Astrocyte (in vitro differentiated cells and primary cell): ENCODE measurements around the gene SLC39A10. TPM values are rescaled to one million over a fixed set of nuclear protein-coding genes. Genes with fewer than 3 reads are reported as not detected.

ENCODE experiments used
- DNase-seq: peaks from one replicate; pipeline ENCODE4 v3.0.0-alpha.2; 2010; ENCODE audit warnings: low read depth
- FAIRE-seq: peaks from 2 replicates; lab custom pipeline; 2011; peaks lifted over from hg19 to GRCh38; lab: Jason Lieb, UNC
- H2AFZ ChIP-seq: 2 replicates; pipeline ENCODE4 v1.6.0; 2012; ENCODE audit warnings: low read depth, low read length, inconsistent platforms
- H3K27ac ChIP-seq: 2 replicates; pipeline ENCODE4 v1.5.1; 2011; ENCODE audit warnings: low read depth, low read length, inconsistent platforms
- H3K27me3 ChIP-seq: 2 replicates; pipeline ENCODE4 v1.6.0; 2011; ENCODE audit warnings: low read length, inconsistent platforms; ENCODE audit not compliant: insufficient read depth
- H3K36me3 ChIP-seq: 2 replicates; pipeline ENCODE4 v1.5.1; 2011; ENCODE audit warnings: low read length, inconsistent platforms; ENCODE audit not compliant: insufficient read depth
- H3K4me1 ChIP-seq: 2 replicates; pipeline ENCODE4 v1.5.1; 2011; ENCODE audit warnings: low read length, inconsistent platforms; ENCODE audit not compliant: insufficient read depth
- H3K4me2 ChIP-seq: 2 replicates; pipeline ENCODE4 v1.6.0; 2012; ENCODE audit warnings: low read length, inconsistent platforms
- H3K4me3 ChIP-seq: 2 replicates; pipeline ENCODE4 v1.5.1; 2011; ENCODE audit warnings: low read depth, mild to moderate bottlenecking, low read length, inconsistent platforms; ENCODE audit not compliant: insufficient read depth
- H3K79me2 ChIP-seq: 2 replicates; pipeline ENCODE4 v1.6.0; 2012; ENCODE audit warnings: mild to moderate bottlenecking, low read length, inconsistent platforms; ENCODE audit not compliant: insufficient read depth
- H3K9ac ChIP-seq: 2 replicates; pipeline ENCODE4 v1.6.0; 2012; ENCODE audit warnings: mild to moderate bottlenecking, low read length, inconsistent platforms
- H3K9me3 ChIP-seq: 2 replicates; pipeline ENCODE4 v1.5.1; 2012; ENCODE audit warnings: low read depth, mild to moderate bottlenecking, low read length, inconsistent platforms; ENCODE audit not compliant: insufficient read depth
- H4K20me1 ChIP-seq: 2 replicates; pipeline ENCODE4 v1.6.0; 2012; ENCODE audit warnings: low read length, inconsistent platforms; ENCODE audit not compliant: insufficient read depth
- H3K27ac Mint-ChIP-seq: one replicate; pipeline ENCODE4 v1.8.0; 2021; ENCODE audit warnings: mild to moderate bottlenecking, mixed read lengths; ENCODE audit not compliant: unreplicated experiment
- H3K27me3 Mint-ChIP-seq: one replicate; pipeline ENCODE4 v1.8.0; 2021; ENCODE audit warnings: low read depth, mixed read lengths; ENCODE audit not compliant: unreplicated experiment
- H3K36me3 Mint-ChIP-seq: one replicate; pipeline ENCODE4 v1.8.0; 2021; ENCODE audit warnings: low read depth, mixed read lengths; ENCODE audit not compliant: unreplicated experiment
- H3K4me1 Mint-ChIP-seq: one replicate; pipeline ENCODE4 v1.8.0; 2021; ENCODE audit warnings: low read depth, mixed read lengths; ENCODE audit not compliant: unreplicated experiment
- H3K4me3 Mint-ChIP-seq: one replicate; pipeline ENCODE4 v1.8.0; 2021; ENCODE audit warnings: mild to moderate bottlenecking, moderate library complexity, mixed read lengths; ENCODE audit not compliant: unreplicated experiment
- H3K9me3 Mint-ChIP-seq: one replicate; pipeline ENCODE4 v1.8.0; 2021; ENCODE audit warnings: mild to moderate bottlenecking, mixed read lengths; ENCODE audit not compliant: unreplicated experiment
- CTCF ChIP-seq: IDR thresholded peaks from 2 replicates; pipeline ENCODE4 v1.5.1; 2011; ENCODE audit warnings: low read depth, mild to moderate bottlenecking, inconsistent platforms, low read length, moderate library complexity; ENCODE audit not compliant: insufficient read depth
- EZH2 ChIP-seq: IDR thresholded peaks from 2 replicates; pipeline ENCODE4 v1.6.1; 2012; ENCODE audit warnings: mild to moderate bottlenecking, low read length, inconsistent platforms; ENCODE audit not compliant: insufficient read depth
- total RNA-seq: library from RNA; stranded (reverse); gene quantifications from 2 replicates; pipeline ENCODE4 v1.2.1, GENCODE V29; 2021

SLC39A10 gene
- total RNA-seq, 1 donor from 2014 or later = 96.2 TPM

GRCh38 chr2:195721042-195721441 is 64.0 kb downstream of the SLC39A10 start:
- TF ChIP-seq CTCF (no peak), EZH2 (no peak)
- FAIRE-seq (no peak), DNase-seq (no peak)
- Mint-ChIP-seq H3K36me3 (peaks cover 13% of the 10 kb centered on the region), H3K4me3 (no peak overlapping the region), H3K9me3 (no peaks in the 10 kb centered on the region), H3K27ac (no peak overlapping the region), H3K27me3 (no peaks in the 10 kb centered on the region), H3K4me1 (peaks cover 9% of the 10 kb centered on the region)
- Histone ChIP-seq H3K9me3 (no peaks in the 10 kb centered on the region), H3K79me2 (no peaks in the 10 kb centered on the region), H2AFZ (no peak overlapping the region), H3K27me3 (no peaks in the 10 kb centered on the region), H4K20me1 (no peaks in the 10 kb centered on the region), H3K4me2 (no peak overlapping the region), H3K9ac (no peak overlapping the region), H3K4me3 (no peak overlapping the region), H3K27ac (no peak overlapping the region), H3K4me1 (no peaks in the 10 kb centered on the region), H3K36me3 (peaks cover 14% of the 10 kb centered on the region)

GRCh38 chr2:195722075-195722474 is 65.0 kb downstream of the SLC39A10 start:
- DNase-seq (no peak), FAIRE-seq (no peak)
- no peaks in the 10 kb centered on the region for H3K4me1 ChIP-seq
- H3K27me3 ChIP-seq = no peaks in the 10 kb centered on the region
- H3K36me3 Mint-ChIP-seq = peaks cover 10% of the 10 kb centered on the region
- no peak overlapping the region for H3K27ac ChIP-seq
- H3K4me2 ChIP-seq = no peak overlapping the region
- no peak overlapping the region for H3K4me3 ChIP-seq
- H3K9ac ChIP-seq = no peak overlapping the region
- H3K4me1 Mint-ChIP-seq = peaks cover under 1% of the 10 kb centered on the region
- no peaks in the 10 kb centered on the region for H3K27me3 Mint-ChIP-seq
- H3K9me3 ChIP-seq = no peaks in the 10 kb centered on the region
- H2AFZ ChIP-seq = no peak overlapping the region
- H3K4me3 Mint-ChIP-seq = no peak overlapping the region
- H4K20me1 ChIP-seq = no peaks in the 10 kb centered on the region
- H3K9me3 Mint-ChIP-seq = no peaks in the 10 kb centered on the region
- H3K36me3 ChIP-seq = peaks cover 8% of the 10 kb centered on the region
- TF ChIP-seq CTCF (no peak), EZH2 (no peak)
- H3K27ac Mint-ChIP-seq = no peak overlapping the region
- H3K79me2 ChIP-seq = no peaks in the 10 kb centered on the region

GRCh38 chr2:195727106-195727505 is 70.1 kb downstream of the SLC39A10 start:
- H3K9me3 Mint-ChIP-seq = no peaks in the 10 kb centered on the region
- Histone ChIP-seq H3K79me2 (no peaks in the 10 kb centered on the region), H3K4me1 (no peaks in the 10 kb centered on the region), H3K27ac (no peak overlapping the region), H3K36me3 (peaks cover 5% of the 10 kb centered on the region), H3K27me3 (no peaks in the 10 kb centered on the region), H3K4me2 (no peak overlapping the region), H3K9ac (no peak overlapping the region), H3K9me3 (no peaks in the 10 kb centered on the region), H2AFZ (no peak overlapping the region), H4K20me1 (no peaks in the 10 kb centered on the region), H3K4me3 (no peak overlapping the region)
- no peaks in the 10 kb centered on the region for H3K27me3 Mint-ChIP-seq
- H3K4me3 Mint-ChIP-seq = no peak overlapping the region
- no peak for DNase-seq
- no peak overlapping the region for H3K27ac Mint-ChIP-seq
- no peak for FAIRE-seq
- peaks cover 16% of the 10 kb centered on the region for H3K36me3 Mint-ChIP-seq
- TF ChIP-seq CTCF (no peak), EZH2 (no peak)
- H3K4me1 Mint-ChIP-seq = no peaks in the 10 kb centered on the region
